NCI-H187 (cell line): ENCODE results near the gene GNAL.
A peak's percentile ranks its signal among the peaks of the same experiment; 100 is the strongest.
"Not testable (repeated sequence)": the region's sequence is repeated elsewhere in the genome, so short reads cannot be mapped to it uniquely, and the experiment has no call there.

Source experiments
- DNase-seq, 2 experiments: peaks; one replicate each; lab custom pipeline; 2025; lab: John Stamatoyannopoulos, UW

Gene GNAL

GRCh38 chr18:11850821-11851145 is 161.7 kb downstream of the GNAL start:
- DNase-seq: no peak

GRCh38 chr18:11851146-11851805 is 162.2 kb downstream of the GNAL start, which contains the start of gene CHMP1B:
Gene CHMP1B, plus strand, starts transcription at chr18:11851413. Its CDS starts 99 bp downstream, at chr18:11851512.
- DNase-seq: peak; percentile 72 to 81

GRCh38 chr18:11851806-11852337 is 162.8 kb downstream of the GNAL start:
- no peak for DNase-seq

- DNase-seq: not testable (repeated sequence)
Observed at GRCh38 chr18:11854554-11854953, 165.5 kb downstream of the GNAL start.

GRCh38 chr18:11857177-11857887 is 168.3 kb downstream of the GNAL start:
- no peak for DNase-seq

GRCh38 chr18:11859282-11859830 is 170.3 kb downstream of the GNAL start:
- DNase-seq: no peak

GRCh38 chr18:11859903-11860407 is 170.9 kb downstream of the GNAL start:
- no peak for DNase-seq

- DNase-seq: no peak
Observed at GRCh38 chr18:11860594-11861450, 171.8 kb downstream of the GNAL start.

GRCh38 chr18:11861583-11862288 is 172.7 kb downstream of the GNAL start:
- no peak for DNase-seq

GRCh38 chr18:11862468-11863137 is 173.5 kb downstream of the GNAL start:
- DNase-seq: no peak

- DNase-seq: no peak
Observed at GRCh38 chr18:11864471-11864870, 175.4 kb downstream of the GNAL start.

- no peak for DNase-seq
Observed at GRCh38 chr18:11865071-11865470, 176.0 kb downstream of the GNAL start.

GRCh38 chr18:11866329-11866728 is 177.3 kb downstream of the GNAL start:
- DNase-seq: no peak

- no peak for DNase-seq
Observed at GRCh38 chr18:11866764-11867163, 177.7 kb downstream of the GNAL start.

- no peak for DNase-seq
Observed at GRCh38 chr18:11868230-11868629, 179.2 kb downstream of the GNAL start.

GRCh38 chr18:11871501-11871900 is 182.4 kb downstream of the GNAL start:
- no peak for DNase-seq

GRCh38 chr18:11872479-11873136 is 183.5 kb downstream of the GNAL start:
- DNase-seq: no peak

- no peak for DNase-seq
Observed at GRCh38 chr18:11873670-11874340, 184.7 kb downstream of the GNAL start.

GRCh38 chr18:11874676-11875075 is 185.6 kb downstream of the GNAL start:
- no peak for DNase-seq
